ENCODE results near the gene ACVR1.
A peak's percentile ranks its signal among the peaks of the same experiment; 100 is the strongest.
"Not testable (repeated sequence)": the region's sequence is repeated elsewhere in the genome, so short reads cannot be mapped to it uniquely, and the experiment has no call there.

The ACVR1 gene

GRCh38 chr2:157893611-157894010 is 17.5 kb upstream of the ACVR1 start:
- no peak for DNase-seq

GRCh38 chr2:157891643-157892041 is 15.5 kb upstream of the ACVR1 start:
- DNase-seq = no peak

GRCh38 chr2:157890969-157891642 is 15.0 kb upstream of the ACVR1 start:
- no peak for DNase-seq

GRCh38 chr2:157887946-157888345 is 11.8 kb upstream of the ACVR1 start:
- no peak for DNase-seq

- not testable (repeated sequence) for DNase-seq
Observed at GRCh38 chr2:157884533-157884932, 8.4 kb upstream of the ACVR1 start.

GRCh38 chr2:157880927-157881326 is 4.8 kb upstream of the ACVR1 start:
- DNase-seq = no peak

GRCh38 chr2:157877761-157878400 is 1.8 kb upstream of the ACVR1 start:
- DNase-seq = no peak

- no peak for DNase-seq
Observed at GRCh38 chr2:157876786-157877138, 632 bp upstream of the ACVR1 start.

- DNase-seq = peak; percentile 73
Observed at GRCh38 chr2:157875641-157876065, 477 bp downstream of the ACVR1 start.

GRCh38 chr2:157874997-157875640 is 1.0 kb downstream of the ACVR1 start:
- peak; percentile 50 for DNase-seq

- DNase-seq = no peak
Observed at GRCh38 chr2:157874348-157874747, 1.8 kb downstream of the ACVR1 start.

GRCh38 chr2:157872791-157873190 is 3.3 kb downstream of the ACVR1 start:
- DNase-seq = no peak

GRCh38 chr2:157871415-157871814 is 4.7 kb downstream of the ACVR1 start:
- no peak for DNase-seq

- DNase-seq = peak; percentile 15
Observed at GRCh38 chr2:157868993-157869392, 7.1 kb downstream of the ACVR1 start.

- no peak for DNase-seq
Observed at GRCh38 chr2:157867703-157868102, 8.4 kb downstream of the ACVR1 start.

GRCh38 chr2:157866666-157867642 is 9.2 kb downstream of the ACVR1 start:
- no peak for DNase-seq

- no peak for DNase-seq
Observed at GRCh38 chr2:157866202-157866601, 9.9 kb downstream of the ACVR1 start.

GRCh38 chr2:157864857-157865430 is 11.2 kb downstream of the ACVR1 start:
- DNase-seq = no peak

GRCh38 chr2:157858846-157859245 is 17.3 kb downstream of the ACVR1 start:
- DNase-seq = no peak

GRCh38 chr2:157857881-157858280 is 18.2 kb downstream of the ACVR1 start:
- DNase-seq = no peak

- DNase-seq = no peak
Observed at GRCh38 chr2:157856187-157856515, 20.0 kb downstream of the ACVR1 start.

GRCh38 chr2:157853820-157854219 is 22.3 kb downstream of the ACVR1 start:
- no peak for DNase-seq

- no peak for DNase-seq
Observed at GRCh38 chr2:157853211-157853610, 22.9 kb downstream of the ACVR1 start.
